Endothelial cell of umbilical vein (primary cell): ENCODE measurements around the gene MESD. TPM values are rescaled to one million over a fixed set of nuclear protein-coding genes. Genes with fewer than 3 reads are reported as not detected.

Source experiments
- BruUV-seq: library from RNA; stranded (reverse); fragments of 400-500 nt; replicated peaks from 2 replicates; lab custom pipeline; 2021; lab: Mats Ljungman, UMichigan
- CTCF ChIA-PET: fragments of 300-600, 350-600 bp; sonication (Branson Sonifier 250); formaldehyde crosslinking; loops from one replicate; lab custom pipeline; 2021; ENCODE audit warnings: antibody characterized with exemption, inconsistent platforms; lab: Charles Lee
- POLR2A ChIA-PET: fragments of 300-600, 350-600 bp; sonication (Branson Sonifier 250); formaldehyde crosslinking; loops from one replicate; lab custom pipeline; 2021; ENCODE audit warnings: antibody characterized with exemption, inconsistent platforms; lab: Charles Lee
- DNase-seq: peaks from one replicate; pipeline ENCODE4 v3.0.0-alpha.2; 2011; ENCODE audit warnings: low read depth, low spot score
- FAIRE-seq: peaks from 2 replicates; lab custom pipeline; 2011; peaks lifted over from hg19 to GRCh38; lab: Jason Lieb, UNC
- H2AFZ ChIP-seq: 2 replicates; pipeline ENCODE4 v1.6.0; 2012; ENCODE audit warnings: low read depth, low read length, control low read depth, inconsistent platforms
- H3K27ac ChIP-seq: 2 replicates; pipeline ENCODE4 v1.5.1; 2011; ENCODE audit warnings: low read depth, mild to moderate bottlenecking, control low read depth, low read length, moderate library complexity; ENCODE audit not compliant: insufficient read depth
- H3K27me3 ChIP-seq, 2 experiments: 2 replicates each; pipeline versions ENCODE4 v1.6.0 to v1.6.1; 2011; ENCODE audit warnings: low read length in 2 of 2, mixed read lengths in 1 of 2; ENCODE audit not compliant: control insufficient read depth in 2 of 2, insufficient read depth in 2 of 2
- H3K36me3 ChIP-seq, 2 experiments: 2 replicates in 1 of 2; 3 replicates in 1 of 2; pipeline ENCODE4 v1.5.1; 2011; ENCODE audit warnings: low read length in 2 of 2, mild to moderate bottlenecking in 1 of 2, moderate library complexity in 1 of 2; ENCODE audit not compliant: control insufficient read depth in 2 of 2, insufficient read depth in 2 of 2; ENCODE audit errors: extremely low read depth in 1 of 2
- H3K4me1 ChIP-seq: 3 replicates; pipeline ENCODE4 v1.5.1; 2011; ENCODE audit warnings: mild to moderate bottlenecking, low read length; ENCODE audit not compliant: control insufficient read depth, insufficient read depth; ENCODE audit errors: extremely low read depth
- H3K4me2 ChIP-seq: 2 replicates; pipeline ENCODE4 v1.6.1; 2011; ENCODE audit warnings: low read length, control low read depth, mixed read lengths; ENCODE audit not compliant: insufficient read depth
- H3K4me3 ChIP-seq, 3 experiments: fragments of 200-600 bp in 1 of 3; sonication (generic), shearing (Covaris generic) in 1 of 3; replicated peaks in 1 of 3; 2 replicates each; pipeline ENCODE4 v1.5.1; 2011 to 2016; ENCODE audit warnings: control low read depth in 3 of 3, low read length in 3 of 3, mild to moderate bottlenecking in 2 of 3, inconsistent platforms in 1 of 3, low read depth in 1 of 3, moderate library complexity in 1 of 3; ENCODE audit not compliant: insufficient read depth in 1 of 3
- H3K79me2 ChIP-seq: 2 replicates; pipeline ENCODE4 v1.6.0; 2012; ENCODE audit warnings: low read length, inconsistent platforms; ENCODE audit not compliant: control insufficient read depth, insufficient read depth
- H3K9ac ChIP-seq: replicated peaks from 2 replicates; pipeline ENCODE3; 2011; ENCODE audit warnings: low read length, control low read depth; ENCODE audit not compliant: insufficient read depth; ENCODE audit errors: extremely low read depth
- H3K9me1 ChIP-seq: replicated peaks from 3 replicates; pipeline ENCODE4 v1.6.0; 2011; ENCODE audit warnings: mild to moderate bottlenecking, low read length; ENCODE audit not compliant: control insufficient read depth, insufficient read depth; ENCODE audit errors: extremely low read depth
- H3K9me3 ChIP-seq: replicated peaks from 2 replicates; pipeline ENCODE4 v1.5.1; 2012; ENCODE audit warnings: low read length, inconsistent platforms; ENCODE audit not compliant: control insufficient read depth, insufficient read depth
- H4K20me1 ChIP-seq: replicated peaks from 2 replicates; pipeline ENCODE3; 2011; ENCODE audit warnings: mild to moderate bottlenecking, low read length; ENCODE audit not compliant: control insufficient read depth, insufficient read depth; ENCODE audit errors: extremely low read depth
- EZH2 ChIP-seq: IDR thresholded peaks from 2 replicates; pipeline ENCODE4 v1.6.1; 2012; ENCODE audit warnings: borderline replicate concordance, low read depth, mild to moderate bottlenecking, moderate library complexity, low read length, inconsistent platforms; ENCODE audit not compliant: severe bottlenecking
- FOS ChIP-seq: IDR thresholded peaks from 2 replicates; pipeline ENCODE4 v1.6.1; 2011; ENCODE audit warnings: mild to moderate bottlenecking, low read length, moderate library complexity, borderline replicate concordance; ENCODE audit not compliant: insufficient read depth
- GATA2 ChIP-seq: IDR thresholded peaks from 2 replicates; pipeline ENCODE4 v1.7.0; 2011; ENCODE audit warnings: low read depth, mild to moderate bottlenecking, moderate library complexity, mixed read lengths, low read length; ENCODE audit not compliant: insufficient read length, insufficient read depth
- JUN ChIP-seq: IDR thresholded peaks from 2 replicates; pipeline ENCODE4 v1.6.1; 2011; ENCODE audit warnings: borderline replicate concordance, low read depth; ENCODE audit not compliant: insufficient read length, insufficient read depth
- MAX ChIP-seq: IDR thresholded peaks from 2 replicates; pipeline ENCODE4 v1.6.1; 2011; ENCODE audit not compliant: insufficient read depth, insufficient read length
- MYC ChIP-seq: IDR thresholded peaks from one replicate; pipeline ENCODE4 v1.6.1; 2011; ENCODE audit warnings: mild to moderate bottlenecking, low read depth, low read length
- POLR2A ChIP-seq: IDR thresholded peaks from 2 replicates; pipeline ENCODE4 v1.6.1; 2012; ENCODE audit warnings: low read depth, mild to moderate bottlenecking, control low read depth, low read length
- POLR2AphosphoS5 ChIP-seq: IDR thresholded peaks from 2 replicates; pipeline ENCODE4 v1.6.1; 2012; ENCODE audit warnings: low read depth, mild to moderate bottlenecking, control low read depth, low read length, moderate library complexity; ENCODE audit not compliant: insufficient read depth
- dilution Hi-C: fragments of 300-500 bp; cut with MboI; formaldehyde crosslinking; loops from one replicate; pipeline ENCODE4 v1.15.0; 2019; ENCODE audit warnings: low sequenced_read_pairs; ENCODE audit not compliant: extremely low pct_ligation_motif_present
- intact Hi-C: fragments of 100-400 bp; cut with micrococcal nuclease; formaldehyde crosslinking; loops from one replicate; pipeline ENCODE4 v1.10.0; 2022
- polyA plus RNA-seq, 4 experiments: library from polyadenylated mRNA; depleted of rRNA in 3 of 4; stranded (reverse) in 3 of 4; unstranded in 1 of 4; fragments of >200 nt; gene quantifications; 2 replicates each; pipeline versions ENCODE4 v1.2.1 to v1.2.3, GENCODE V29; 2011 to 2012; ENCODE audit warnings: missing spikeins in 1 of 4
- total RNA-seq: library from RNA; stranded (reverse); gene quantifications from 2 replicates; pipeline ENCODE4 v1.2.3, GENCODE V29; 2021
- TF ChIP-seq, protein P1 (sequence below), 2 donors: IDR thresholded peaks; 1 replicate in 1 of 2; 2 replicates in 1 of 2; pipeline ENCODE4 v1.5.1; 2011; ENCODE audit warnings: low read length in 2 of 2, mild to moderate bottlenecking in 2 of 2, moderate library complexity in 2 of 2, control low read depth in 1 of 2, inconsistent platforms in 1 of 2, low read depth in 1 of 2; ENCODE audit not compliant: insufficient read depth in 1 of 2; ENCODE audit errors: extremely low read depth in 1 of 2

The MESD gene
- total and polyA plus RNA-seq, 2 donors (not counting 3 experiments of a cell fraction or from before 2014, with no cell fraction given): 12.8 to 30.5 TPM

- POLR2A ChIA-PET: no interaction called here
- H3K27ac ChIP-seq: no peak overlapping the region
- no peaks in the 10 kb centered on the region for H3K27me3 ChIP-seq
- no peak overlapping the region for H3K9ac ChIP-seq
- H3K4me3 ChIP-seq: no peak overlapping the region
- H2AFZ ChIP-seq: no peak overlapping the region
- H3K36me3 ChIP-seq: no peaks in the 10 kb centered on the region
- no peaks in the 10 kb centered on the region for H3K9me3 ChIP-seq
- H3K4me1 ChIP-seq: no peaks in the 10 kb centered on the region
- BruUV-seq: no TSS peak
- no peaks in the 10 kb centered on the region for H3K79me2 ChIP-seq
- H3K9me1 ChIP-seq: no peaks in the 10 kb centered on the region
- no peak for DNase-seq
- intact Hi-C loops: no loop called here
- FAIRE-seq: no peak
- dilution Hi-C loops: no loop called here
- no peak overlapping the region for H3K4me2 ChIP-seq
- H4K20me1 ChIP-seq: no peaks in the 10 kb centered on the region
- CTCF ChIA-PET: no interaction called here
- TF ChIP-seq POLR2A (no peak), MYC (no peak), JUN (no peak), GATA2 (no peak), FOS (no peak), POLR2AphosphoS5 (no peak), EZH2 (no peak), MAX (no peak)
- TF ChIP-seq, protein P1, sequence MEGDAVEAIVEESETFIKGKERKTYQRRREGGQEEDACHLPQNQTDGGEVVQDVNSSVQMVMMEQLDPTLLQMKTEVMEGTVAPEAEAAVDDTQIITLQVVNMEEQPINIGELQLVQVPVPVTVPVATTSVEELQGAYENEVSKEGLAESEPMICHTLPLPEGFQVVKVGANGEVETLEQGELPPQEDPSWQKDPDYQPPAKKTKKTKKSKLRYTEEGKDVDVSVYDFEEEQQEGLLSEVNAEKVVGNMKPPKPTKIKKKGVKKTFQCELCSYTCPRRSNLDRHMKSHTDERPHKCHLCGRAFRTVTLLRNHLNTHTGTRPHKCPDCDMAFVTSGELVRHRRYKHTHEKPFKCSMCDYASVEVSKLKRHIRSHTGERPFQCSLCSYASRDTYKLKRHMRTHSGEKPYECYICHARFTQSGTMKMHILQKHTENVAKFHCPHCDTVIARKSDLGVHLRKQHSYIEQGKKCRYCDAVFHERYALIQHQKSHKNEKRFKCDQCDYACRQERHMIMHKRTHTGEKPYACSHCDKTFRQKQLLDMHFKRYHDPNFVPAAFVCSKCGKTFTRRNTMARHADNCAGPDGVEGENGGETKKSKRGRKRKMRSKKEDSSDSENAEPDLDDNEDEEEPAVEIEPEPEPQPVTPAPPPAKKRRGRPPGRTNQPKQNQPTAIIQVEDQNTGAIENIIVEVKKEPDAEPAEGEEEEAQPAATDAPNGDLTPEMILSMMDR (IDR thresholded peaks at IDR 0.05; ENCODE audit: extremely low read depth in 1 of 2, insufficient read depth in 1 of 2, low read depth in 1 of 2, low read length in 2 of 2): no peak
Measured at GRCh38 chr15:80920271-80920699, 69.3 kb downstream of the MESD start.
